ENCODE measurements around the gene CEP128. TPM values are rescaled to one million over a fixed set of nuclear protein-coding genes. Genes with fewer than 3 reads are reported as not detected.

The CEP128 gene
- total and polyA plus RNA-seq, 2 donors, result 2.1 to 14.3 TPM

DNA sequence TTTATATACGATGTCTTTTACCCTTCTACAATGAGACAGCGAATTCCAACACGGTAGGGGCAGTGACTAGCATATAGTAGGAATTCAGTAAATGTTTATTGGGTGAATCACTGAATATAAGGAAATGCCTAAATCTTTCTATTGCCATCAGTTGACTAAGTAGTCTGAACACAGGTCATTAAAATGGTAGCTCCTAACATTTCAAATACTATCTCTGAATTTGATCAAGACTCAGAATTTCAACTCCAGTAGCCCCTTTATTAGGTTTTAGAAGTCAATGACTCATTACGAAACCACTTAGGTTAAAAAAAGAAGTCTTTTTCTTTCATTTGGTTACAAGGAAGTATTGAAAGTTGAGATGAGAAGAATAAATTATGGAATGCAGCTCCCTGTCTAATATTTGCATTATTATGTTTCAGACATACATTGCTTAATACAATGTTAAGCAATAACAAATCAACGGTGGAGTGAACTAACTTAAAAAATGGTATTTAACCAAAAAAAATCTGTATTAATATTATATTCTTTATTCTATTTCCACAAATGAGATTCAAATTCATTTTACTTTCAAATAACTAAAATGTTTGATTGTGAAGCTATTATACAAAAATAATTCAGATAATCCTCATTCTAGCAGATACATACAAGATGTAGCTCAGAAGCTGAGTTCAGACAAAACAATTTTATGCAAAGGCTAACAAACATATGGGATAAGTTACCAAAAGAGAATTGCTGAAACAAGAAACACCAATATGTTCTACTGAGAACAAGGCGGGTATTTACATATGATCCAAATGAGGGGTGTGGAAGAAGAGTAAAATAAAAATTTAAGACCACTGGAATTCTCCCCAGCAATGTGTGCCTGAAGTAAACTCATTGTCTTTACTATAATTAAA is 302.7 kb downstream of the CEP128 start:
- WGBS, result 85% methylated on average over 6 of the region's 6 CpGs

DNA sequence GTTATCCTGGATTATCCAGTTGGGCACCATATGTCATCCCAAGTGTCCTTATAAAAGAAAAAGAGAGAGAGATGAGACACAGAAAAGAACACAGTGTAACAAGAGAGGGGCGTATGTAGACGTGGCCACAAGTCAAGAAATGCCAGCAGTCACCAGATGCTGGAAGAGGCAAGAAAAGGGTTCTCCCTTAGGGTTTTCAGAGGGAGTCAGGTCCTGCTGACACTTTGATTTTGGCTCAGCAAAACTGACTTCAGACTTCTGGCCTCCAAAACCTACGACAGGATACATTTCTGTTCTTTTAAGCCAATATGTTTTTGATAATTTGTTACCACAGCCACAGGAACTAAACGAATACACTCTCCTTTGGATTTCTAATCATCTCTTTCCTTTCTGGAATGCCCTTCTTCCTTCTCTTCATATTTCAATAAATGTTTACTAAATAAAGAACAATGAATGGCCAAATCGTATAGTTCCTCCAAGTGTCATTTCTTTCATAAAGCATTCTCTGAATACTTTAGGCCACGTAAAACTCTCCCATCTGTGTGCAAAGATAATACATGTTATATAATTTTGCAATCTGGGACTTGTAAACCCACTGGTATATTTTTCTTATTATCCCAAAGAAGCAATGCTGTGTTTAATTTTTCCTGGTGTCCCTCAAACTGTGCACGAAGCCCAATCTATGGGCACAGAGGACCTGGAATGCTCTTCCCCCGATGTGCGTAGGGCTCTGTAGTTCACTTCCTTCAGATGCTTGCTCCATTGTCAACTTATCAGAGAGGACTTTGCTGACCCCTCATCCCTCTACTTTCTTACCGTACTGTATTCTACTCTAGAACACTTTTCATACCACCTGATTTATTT is 303.6 kb downstream of the CEP128 start:
- no peaks in the 10 kb centered on the region for H3K4me1 ChIP-seq (ENCODE audit: insufficient read depth)
- 75% methylated on average over 10 of the region's 10 CpGs for WGBS

More for the DNA sequence above, 302.7 kb downstream of the CEP128 start:
- no peaks in the 10 kb centered on the region for H3K4me1 ChIP-seq (ENCODE audit: insufficient read depth)
- no peaks in the 10 kb centered on the region for H3K36me3 ChIP-seq (ENCODE audit: insufficient read depth)
- H3K27ac ChIP-seq (ENCODE audit: low read depth), result no peak overlapping the region
- H3K4me3 ChIP-seq (ENCODE audit: low read depth, low read length), result no peak overlapping the region
- DNase-seq (ENCODE audit: extremely low spot score), result no peak

GRCh38 chr14:80636071-80636470 is 305.5 kb downstream of the CEP128 start:
- WGBS, result 95% methylated on average over 1 of the region's 1 CpG
- H3K4me1 ChIP-seq (ENCODE audit: insufficient read depth), result no peaks in the 10 kb centered on the region
- H3K36me3 ChIP-seq (ENCODE audit: insufficient read depth), result no peaks in the 10 kb centered on the region
- DNase-seq (ENCODE audit: extremely low spot score), result no peak
- no peak overlapping the region for H3K4me3 ChIP-seq (ENCODE audit: low read depth, low read length)
- H3K27ac ChIP-seq (ENCODE audit: low read depth), result no peak overlapping the region

More for the DNA sequence above, 303.6 kb downstream of the CEP128 start:
- DNase-seq (ENCODE audit: extremely low spot score), result no peak
- no peak overlapping the region for H3K4me3 ChIP-seq (ENCODE audit: low read depth, low read length)
- no peak overlapping the region for H3K27ac ChIP-seq (ENCODE audit: low read depth)
- H3K36me3 ChIP-seq (ENCODE audit: insufficient read depth), result no peaks in the 10 kb centered on the region

- H3K36me3 ChIP-seq (ENCODE audit: insufficient read depth), result no peaks in the 10 kb centered on the region
- no peak for DNase-seq (ENCODE audit: extremely low spot score)
- WGBS, result 72% methylated on average over 3 of the region's 3 CpGs
- no peaks in the 10 kb centered on the region for H3K4me1 ChIP-seq (ENCODE audit: insufficient read depth)
- H3K27ac ChIP-seq (ENCODE audit: low read depth), result no peak overlapping the region
- no peak overlapping the region for H3K4me3 ChIP-seq (ENCODE audit: low read depth, low read length)
Observed at GRCh38 chr14:80634106-80634758, 307.3 kb downstream of the CEP128 start.

- Histone ChIP-seq H3K36me3 (ENCODE audit: insufficient read depth) (no peaks in the 10 kb centered on the region), H3K4me1 (ENCODE audit: insufficient read depth) (no peaks in the 10 kb centered on the region), H3K4me3 (ENCODE audit: low read depth, low read length) (no peak overlapping the region), H3K27ac (ENCODE audit: low read depth) (no peak overlapping the region)
- no peak for DNase-seq (ENCODE audit: extremely low spot score)
Observed at GRCh38 chr14:80629606-80630005, 311.9 kb downstream of the CEP128 start.

- Histone ChIP-seq H3K36me3 (ENCODE audit: insufficient read depth) (no peaks in the 10 kb centered on the region), H3K4me3 (ENCODE audit: low read depth, low read length) (no peak overlapping the region), H3K27ac (ENCODE audit: low read depth) (no peak overlapping the region), H3K4me1 (ENCODE audit: insufficient read depth) (no peaks in the 10 kb centered on the region)
- DNase-seq (ENCODE audit: extremely low spot score), result no peak
- WGBS, result 92% methylated on average over 6 of the region's 6 CpGs
Observed at GRCh38 chr14:80628547-80628946, 313.0 kb downstream of the CEP128 start.

DNA sequence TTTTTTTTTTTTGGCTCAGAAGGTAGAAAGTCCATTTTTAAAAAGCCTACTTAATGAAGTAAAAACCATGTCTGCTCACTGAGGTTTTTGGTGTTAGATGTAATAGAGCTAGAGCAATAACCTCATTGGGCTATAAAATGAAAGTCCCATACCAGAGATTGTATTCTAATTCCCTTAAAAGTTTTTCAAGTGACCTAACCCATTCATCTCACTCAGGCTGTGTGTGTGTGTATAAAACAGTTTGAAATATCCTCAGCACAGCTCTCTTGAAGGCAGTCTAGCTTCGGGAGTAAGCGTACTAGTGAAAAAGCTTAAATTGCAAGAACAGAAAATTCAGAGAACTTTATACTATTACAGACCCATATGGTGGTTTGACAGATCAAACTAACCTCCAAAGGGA is 313.8 kb downstream of the CEP128 start:
- DNase-seq (ENCODE audit: extremely low spot score), result no peak
- Histone ChIP-seq H3K36me3 (ENCODE audit: insufficient read depth) (no peaks in the 10 kb centered on the region), H3K27ac (ENCODE audit: low read depth) (no peak overlapping the region), H3K4me3 (ENCODE audit: low read depth, low read length) (no peak overlapping the region), H3K4me1 (ENCODE audit: insufficient read depth) (no peaks in the 10 kb centered on the region)
- 70% methylated on average over 2 of the region's 2 CpGs for WGBS

GRCh38 chr14:80624581-80624980 is 317.0 kb downstream of the CEP128 start:
- Histone ChIP-seq H3K4me1 (ENCODE audit: insufficient read depth) (no peaks in the 10 kb centered on the region), H3K36me3 (ENCODE audit: insufficient read depth) (no peaks in the 10 kb centered on the region), H3K27ac (ENCODE audit: low read depth) (no peak overlapping the region), H3K4me3 (ENCODE audit: low read depth, low read length) (no peak overlapping the region)
- WGBS, result 86% methylated on average over 1 of the region's 1 CpG
- DNase-seq (ENCODE audit: extremely low spot score), result no peak

- Histone ChIP-seq H3K27ac (ENCODE audit: low read depth) (no peak overlapping the region), H3K4me3 (ENCODE audit: low read depth, low read length) (no peak overlapping the region), H3K36me3 (ENCODE audit: insufficient read depth) (no peaks in the 10 kb centered on the region), H3K4me1 (ENCODE audit: insufficient read depth) (no peaks in the 10 kb centered on the region)
- DNase-seq (ENCODE audit: extremely low spot score), result no peak
- WGBS, result 59% methylated on average over 3 of the region's 3 CpGs
Observed at GRCh38 chr14:80621701-80622100, 319.8 kb downstream of the CEP128 start.

DNA sequence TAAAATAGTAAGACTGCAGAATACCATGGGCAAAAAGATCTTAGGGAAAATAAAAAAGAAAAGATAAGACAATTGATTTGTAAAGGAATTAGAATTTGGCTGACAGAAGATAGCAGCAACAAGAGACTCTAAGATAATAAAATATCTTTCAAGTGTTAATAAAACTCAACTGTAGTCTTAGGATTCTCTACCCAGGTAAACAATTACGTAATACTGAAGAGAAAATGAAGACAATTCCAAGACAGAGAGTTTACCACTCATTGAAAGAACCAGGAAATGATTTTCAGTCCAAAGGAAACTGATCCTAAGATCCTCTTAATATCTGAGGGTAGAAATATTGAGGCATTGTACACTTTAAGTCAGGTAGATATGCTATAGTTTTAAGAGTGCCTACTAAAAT is 321.1 kb downstream of the CEP128 start:
- DNase-seq (ENCODE audit: extremely low spot score), result no peak
- Histone ChIP-seq H3K4me1 (ENCODE audit: insufficient read depth) (no peaks in the 10 kb centered on the region), H3K4me3 (ENCODE audit: low read depth, low read length) (no peak overlapping the region), H3K36me3 (ENCODE audit: insufficient read depth) (no peaks in the 10 kb centered on the region), H3K27ac (ENCODE audit: low read depth) (no peak overlapping the region)
- WGBS, result 91% methylated on average over 1 of the region's 1 CpG

DNA sequence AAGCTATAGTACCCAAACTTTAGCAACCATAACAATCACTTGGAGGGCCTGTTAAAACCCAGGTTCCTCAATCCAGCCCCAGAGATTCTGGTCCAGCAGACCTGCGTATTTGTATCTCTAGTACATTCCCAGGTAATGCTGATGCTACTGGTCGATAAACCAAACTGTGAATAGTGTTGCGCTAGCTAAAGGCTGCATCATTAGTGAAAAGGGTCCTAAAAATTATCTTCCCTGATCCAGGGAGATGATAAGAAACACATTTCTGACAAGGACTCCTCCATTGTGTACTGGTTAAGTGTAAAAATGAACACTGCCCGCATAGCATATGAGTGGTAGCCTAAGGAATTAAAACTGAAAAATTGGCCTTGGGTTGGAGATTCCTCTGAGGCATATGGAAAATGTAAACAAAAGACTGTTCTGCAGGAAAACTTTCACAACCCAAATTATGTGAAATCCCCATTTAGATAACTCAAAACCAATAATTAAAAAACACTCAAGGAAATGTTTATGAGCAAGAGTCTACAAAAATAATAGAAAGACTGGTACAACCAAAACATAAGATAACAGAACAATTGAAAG is 322.7 kb downstream of the CEP128 start:
- Histone ChIP-seq H3K27ac (ENCODE audit: low read depth) (no peak overlapping the region), H3K4me3 (ENCODE audit: low read depth, low read length) (no peak overlapping the region), H3K4me1 (ENCODE audit: insufficient read depth) (no peaks in the 10 kb centered on the region), H3K36me3 (ENCODE audit: insufficient read depth) (no peaks in the 10 kb centered on the region)
- DNase-seq (ENCODE audit: extremely low spot score), result no peak
- 89% methylated on average over 4 of the region's 4 CpGs for WGBS

DNA sequence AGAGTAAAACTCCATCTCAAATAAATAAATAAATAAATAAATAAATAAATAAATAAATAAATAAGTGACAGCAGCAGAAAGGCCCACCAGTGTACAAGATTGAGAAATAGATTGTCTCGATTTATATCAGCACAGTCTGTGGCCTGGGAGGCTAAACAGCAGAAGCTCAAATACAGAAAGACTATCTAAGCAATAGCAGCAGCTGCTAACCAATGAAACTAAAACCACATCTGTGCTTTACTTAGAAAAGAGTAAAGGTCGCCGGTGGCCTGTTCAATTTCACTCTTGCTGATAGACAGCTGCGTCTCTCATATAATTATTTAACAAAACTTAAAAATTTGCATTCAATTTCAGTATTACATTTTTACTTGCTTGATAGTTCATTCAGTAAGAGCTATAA is 325.7 kb downstream of the CEP128 start:
- H3K4me3 ChIP-seq (ENCODE audit: low read depth, low read length), result no peak overlapping the region
- no peaks in the 10 kb centered on the region for H3K4me1 ChIP-seq (ENCODE audit: insufficient read depth)
- H3K27ac ChIP-seq (ENCODE audit: low read depth), result no peak overlapping the region
- WGBS, result 89% methylated on average over 4 of the region's 4 CpGs
- H3K36me3 ChIP-seq (ENCODE audit: insufficient read depth), result no peaks in the 10 kb centered on the region
- DNase-seq (ENCODE audit: extremely low spot score), result no peak

DNA sequence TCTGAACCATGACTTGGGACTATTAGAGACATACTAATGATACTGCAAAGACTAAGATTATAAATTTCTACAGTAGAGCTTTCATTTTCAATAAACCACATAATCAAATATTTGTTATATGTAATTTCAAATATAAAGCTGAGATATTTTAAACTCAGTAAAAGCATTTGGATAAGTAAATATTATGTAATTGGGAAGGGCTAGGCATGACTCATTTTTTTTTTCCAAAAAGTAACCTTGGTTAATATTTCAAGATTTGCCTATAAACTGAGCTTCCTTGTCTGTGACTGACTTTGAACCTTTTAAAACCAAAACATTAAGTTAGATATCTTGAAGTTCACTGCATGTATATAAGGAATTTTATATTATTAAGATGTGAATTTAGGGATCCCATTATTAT is 332.5 kb downstream of the CEP128 start:
- Histone ChIP-seq H3K4me1 (ENCODE audit: insufficient read depth) (no peaks in the 10 kb centered on the region), H3K36me3 (ENCODE audit: insufficient read depth) (no peaks in the 10 kb centered on the region), H3K27ac (ENCODE audit: low read depth) (no peak overlapping the region), H3K4me3 (ENCODE audit: low read depth, low read length) (no peak overlapping the region)
- DNase-seq (ENCODE audit: extremely low spot score), result no peak
